SU-DHL-6 (cell line): ENCODE data around the gene THUMPD2.

ENCODE experiments used
- H2AFZ ChIP-seq: fragments of 200-600 bp; sonication (generic); 2 replicates; pipeline ENCODE4 v1.6.1; 2014; ENCODE audit warnings: low read depth, mild to moderate bottlenecking, moderate library complexity, mixed read lengths, antibody characterized with exemption, low read length; ENCODE audit not compliant: severe bottlenecking
- H3F3A ChIP-seq: fragments of 200-600 bp; shearing (Covaris generic); 2 replicates; pipeline ENCODE4 v1.6.0; 2016; ENCODE audit warnings: antibody characterized with exemption, mild to moderate bottlenecking; ENCODE audit not compliant: insufficient read depth
- H3K27ac ChIP-seq: fragments of 200-600 bp; sonication (generic); 2 replicates; pipeline ENCODE4 v1.5.1; 2016; ENCODE audit warnings: low read depth, mild to moderate bottlenecking, low read length, moderate library complexity, mixed read lengths
- H3K27me3 ChIP-seq: fragments of 200-600 bp; sonication (generic), shearing (Covaris generic); 2 replicates; pipeline ENCODE4 v1.6.0; 2014; ENCODE audit warnings: mild to moderate bottlenecking, low read length
- H3K36me3 ChIP-seq: fragments of 200-600 bp; sonication (generic); 2 replicates; pipeline ENCODE4 v1.6.1; 2014; ENCODE audit warnings: mild to moderate bottlenecking, low read length, mixed read lengths
- H3K4me2 ChIP-seq: fragments of 300-600, 200-600 bp; shearing (Covaris generic), sonication (generic); 2 replicates; pipeline ENCODE4 v1.6.0; 2014; ENCODE audit warnings: low read length, low read depth, mild to moderate bottlenecking; ENCODE audit not compliant: poor library complexity, severe bottlenecking
- H3K4me3 ChIP-seq: fragments of 200-600 bp; sonication (generic); 2 replicates; pipeline ENCODE4 v1.5.1; 2014; ENCODE audit warnings: antibody characterized with exemption, low read length, mild to moderate bottlenecking, mixed read lengths; ENCODE audit not compliant: insufficient read depth, poor library complexity, severe bottlenecking
- H3K79me2 ChIP-seq: fragments of 200-600 bp; sonication (generic); 2 replicates; pipeline ENCODE4 v1.6.1; 2014; ENCODE audit warnings: mild to moderate bottlenecking, low read length, moderate library complexity; ENCODE audit not compliant: insufficient read depth
- H3K9ac ChIP-seq: fragments of 200-600 bp; sonication (generic); 2 replicates; pipeline ENCODE4 v1.7.0; 2014; ENCODE audit warnings: mild to moderate bottlenecking, low read length
- H3K9me2 ChIP-seq: fragments of 200-600 bp; sonication (generic); replicated peaks from 2 replicates; pipeline ENCODE4 v1.6.1; 2014; ENCODE audit warnings: low read length; ENCODE audit not compliant: insufficient read depth
- H3K9me3 ChIP-seq: fragments of 200-600 bp; sonication (generic); 2 replicates; pipeline ENCODE4 v1.6.1; 2014; ENCODE audit warnings: low read length, mixed read lengths; ENCODE audit not compliant: insufficient read depth
- H4K20me1 ChIP-seq: fragments of 200-600 bp; sonication (generic); 2 replicates; pipeline ENCODE4 v1.6.1; 2014; ENCODE audit warnings: low read depth, mild to moderate bottlenecking, antibody characterized with exemption, low read length, moderate library complexity, mixed read lengths
- EZH2phosphoT487 ChIP-seq: fragments of 200-600 bp; sonication (generic), shearing (Covaris generic); conservative IDR thresholded peaks from 2 replicates; pipeline ENCODE4 v1.6.1; 2018; ENCODE audit warnings: mild to moderate bottlenecking, antibody characterized with exemption, low read length, moderate library complexity, mixed read lengths
- TF ChIP-seq, protein P1 (sequence below): fragments of 200-600 bp; sonication (generic); IDR thresholded peaks from one replicate; pipeline ENCODE4 v1.5.1; 2017; ENCODE audit warnings: antibody characterized with exemption, mild to moderate bottlenecking, low read length, moderate library complexity; ENCODE audit not compliant: insufficient read depth, poor library complexity, severe bottlenecking

Gene THUMPD2

DNA sequence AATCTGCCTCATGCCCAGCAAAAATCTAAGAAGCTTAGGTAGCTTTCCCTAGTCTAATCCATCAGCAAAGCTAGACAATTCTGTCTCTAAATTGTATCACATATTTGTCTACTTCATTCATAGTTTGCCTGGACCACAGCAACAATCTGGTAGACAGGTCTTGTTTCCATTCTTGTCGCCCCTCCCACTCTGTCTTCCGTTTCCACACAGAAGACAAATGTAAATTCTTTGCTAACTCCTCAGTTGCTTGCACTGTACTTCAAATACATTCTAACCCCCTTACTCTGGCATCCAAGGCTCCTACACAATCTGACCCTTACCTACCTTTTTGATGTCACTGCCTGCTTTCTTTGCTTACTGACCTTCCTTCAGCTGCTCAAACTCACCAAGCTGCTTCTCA is 40.1 kb downstream of the THUMPD2 start:
- no peak overlapping the region for H3K4me2 ChIP-seq
- no peak overlapping the region for H3K27ac ChIP-seq
- H4K20me1 ChIP-seq, result no peaks in the 10 kb centered on the region; the same call in 1 of the 2 replicates
- no peaks in the 10 kb centered on the region for H3K9me2 ChIP-seq
- no peak overlapping the region for H2AFZ ChIP-seq
- no peak overlapping the region for H3K9ac ChIP-seq
- no peak overlapping the region for H3K4me3 ChIP-seq
- TF ChIP-seq EZH2phosphoT487, result no peak
- TF ChIP-seq, protein P1, sequence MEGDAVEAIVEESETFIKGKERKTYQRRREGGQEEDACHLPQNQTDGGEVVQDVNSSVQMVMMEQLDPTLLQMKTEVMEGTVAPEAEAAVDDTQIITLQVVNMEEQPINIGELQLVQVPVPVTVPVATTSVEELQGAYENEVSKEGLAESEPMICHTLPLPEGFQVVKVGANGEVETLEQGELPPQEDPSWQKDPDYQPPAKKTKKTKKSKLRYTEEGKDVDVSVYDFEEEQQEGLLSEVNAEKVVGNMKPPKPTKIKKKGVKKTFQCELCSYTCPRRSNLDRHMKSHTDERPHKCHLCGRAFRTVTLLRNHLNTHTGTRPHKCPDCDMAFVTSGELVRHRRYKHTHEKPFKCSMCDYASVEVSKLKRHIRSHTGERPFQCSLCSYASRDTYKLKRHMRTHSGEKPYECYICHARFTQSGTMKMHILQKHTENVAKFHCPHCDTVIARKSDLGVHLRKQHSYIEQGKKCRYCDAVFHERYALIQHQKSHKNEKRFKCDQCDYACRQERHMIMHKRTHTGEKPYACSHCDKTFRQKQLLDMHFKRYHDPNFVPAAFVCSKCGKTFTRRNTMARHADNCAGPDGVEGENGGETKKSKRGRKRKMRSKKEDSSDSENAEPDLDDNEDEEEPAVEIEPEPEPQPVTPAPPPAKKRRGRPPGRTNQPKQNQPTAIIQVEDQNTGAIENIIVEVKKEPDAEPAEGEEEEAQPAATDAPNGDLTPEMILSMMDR, result no peak
- no peaks in the 10 kb centered on the region for H3K79me2 ChIP-seq
- H3K36me3 ChIP-seq, result peaks cover 22% of the 10 kb centered on the region; the same call in 1 of the 2 replicates
- no peaks in the 10 kb centered on the region for H3F3A ChIP-seq
- H3K9me3 ChIP-seq, result no peaks in the 10 kb centered on the region
- no peaks in the 10 kb centered on the region for H3K27me3 ChIP-seq

DNA sequence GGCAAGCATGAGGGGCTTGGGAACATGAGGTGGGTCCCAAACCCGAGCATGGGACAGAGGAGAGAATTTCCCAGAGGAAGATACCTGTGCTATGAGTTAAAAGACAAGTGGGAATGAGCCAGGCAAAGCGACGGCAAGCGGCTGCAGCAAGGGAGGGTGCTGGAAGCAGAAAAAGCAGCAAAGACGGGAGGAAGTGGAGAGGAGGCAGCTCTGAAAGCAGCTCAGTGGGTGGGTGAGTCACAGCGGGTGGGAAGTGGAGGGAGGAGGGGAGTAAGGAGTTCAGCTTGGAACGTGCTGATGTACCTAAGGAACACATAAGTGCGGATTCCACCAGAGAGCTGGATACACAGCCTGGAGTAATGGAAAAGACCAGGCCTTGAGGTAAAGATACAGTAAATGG is 41.4 kb downstream of the THUMPD2 start:
- Histone ChIP-seq H3K9me2 (no peaks in the 10 kb centered on the region), H3K27me3 (no peaks in the 10 kb centered on the region), H3K9ac (no peak overlapping the region), H3K79me2 (no peaks in the 10 kb centered on the region), H3K36me3 (peaks cover 16% of the 10 kb centered on the region; the same call in 1 of the 2 replicates), H3F3A (no peaks in the 10 kb centered on the region), H3K27ac (no peak overlapping the region), H3K9me3 (no peaks in the 10 kb centered on the region), H3K4me2 (no peak overlapping the region), H4K20me1 (no peaks in the 10 kb centered on the region; the same call in 1 of the 2 replicates), H3K4me3 (no peak overlapping the region), H2AFZ (no peak overlapping the region)
- no peak for TF ChIP-seq EZH2phosphoT487
- TF ChIP-seq, protein P1, result no peak

DNA sequence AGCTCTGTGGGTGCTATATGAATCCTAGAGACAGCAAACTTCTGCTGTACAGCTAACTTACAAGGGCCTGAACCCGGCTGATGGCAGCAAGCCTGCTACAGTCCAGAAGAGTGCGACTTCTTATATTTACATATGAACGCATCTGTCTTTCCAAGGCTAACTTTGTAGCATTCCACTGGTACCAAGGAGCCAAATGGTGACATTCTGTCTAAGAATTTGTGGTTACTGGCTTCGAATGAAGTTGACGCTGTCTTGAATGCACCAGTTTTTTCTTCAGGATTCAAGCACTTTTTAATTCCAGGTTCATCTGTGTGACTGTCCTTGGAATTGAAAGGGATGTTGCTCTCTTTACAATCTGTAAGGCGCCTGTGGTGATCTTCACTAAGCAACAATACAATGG is 42.4 kb downstream of the THUMPD2 start:
- no peaks in the 10 kb centered on the region; the same call in 1 of the 2 replicates for H4K20me1 ChIP-seq
- H3K9me2 ChIP-seq, result no peaks in the 10 kb centered on the region
- no peaks in the 10 kb centered on the region for H3K9me3 ChIP-seq
- no peak overlapping the region for H3K4me3 ChIP-seq
- no peaks in the 10 kb centered on the region for H3F3A ChIP-seq
- H3K9ac ChIP-seq, result no peak overlapping the region
- peaks cover 12% of the 10 kb centered on the region; the same call in 1 of the 2 replicates for H3K36me3 ChIP-seq
- no peaks in the 10 kb centered on the region for H3K79me2 ChIP-seq
- TF ChIP-seq EZH2phosphoT487, result no peak
- TF ChIP-seq, protein P1, result no peak
- no peaks in the 10 kb centered on the region for H3K27me3 ChIP-seq
- no peak overlapping the region for H2AFZ ChIP-seq
- no peak overlapping the region for H3K4me2 ChIP-seq
- no peak overlapping the region for H3K27ac ChIP-seq
